HEK293T (cell line): ENCODE data around the gene RPTOR.

Experiments used
- CTBP1 ChIP-seq: fragments of 450-650 bp; IDR thresholded peaks from 2 replicates; pipeline ENCODE4 v1.6.1; 2016; ENCODE audit warnings: borderline replicate concordance
- ELF4 ChIP-seq: fragments of 450-650 bp; IDR thresholded peaks from 2 replicates; pipeline ENCODE4 v1.6.1; 2017; ENCODE audit warnings: antibody characterized with exemption
- FOXA1 ChIP-seq: fragments of 450-650 bp; IDR thresholded peaks from 2 replicates; pipeline ENCODE4 v1.6.1; 2016; ENCODE audit warnings: mild to moderate bottlenecking
- FOXK2 ChIP-seq: fragments of 450-650 bp; IDR thresholded peaks from 2 replicates; pipeline ENCODE4 v1.6.1; 2016; ENCODE audit warnings: mild to moderate bottlenecking
- FOXM1 ChIP-seq: fragments of 450-650 bp; IDR thresholded peaks from 2 replicates; pipeline ENCODE4 v1.6.1; 2017; ENCODE audit warnings: mild to moderate bottlenecking, borderline replicate concordance
- HDGF ChIP-seq: fragments of 450-650 bp; IDR thresholded peaks from 2 replicates; pipeline ENCODE4 v1.6.1; 2017; ENCODE audit warnings: antibody characterized with exemption, borderline replicate concordance
- LEF1 ChIP-seq: fragments of 450-650 bp; IDR thresholded peaks from 2 replicates; pipeline ENCODE4 v1.6.1; 2017; ENCODE audit warnings: mild to moderate bottlenecking, borderline replicate concordance
- SP1 ChIP-seq: fragments of 450-650 bp; IDR thresholded peaks from 2 replicates; pipeline ENCODE4 v1.6.1; 2017
- SUZ12 ChIP-seq: fragments of 450-650 bp; IDR thresholded peaks from 2 replicates; pipeline ENCODE4 v1.6.1; 2016; ENCODE audit warnings: mild to moderate bottlenecking
- TARDBP ChIP-seq: fragments of 450-650 bp; IDR thresholded peaks from 2 replicates; pipeline ENCODE4 v1.6.1; 2016
- ZNF384 ChIP-seq: fragments of 450-650 bp; IDR thresholded peaks from 2 replicates; pipeline ENCODE4 v1.6.1; 2016

- TF ChIP-seq FOXM1, result no peak
- no peak for TF ChIP-seq TARDBP
- no peak for TF ChIP-seq FOXA1
- TF ChIP-seq CTBP1, result no peak
- TF ChIP-seq ZNF384, result no peak
- TF ChIP-seq SP1, result no peak
- TF ChIP-seq SUZ12, result no peak
- TF ChIP-seq LEF1, result no peak
- no peak for TF ChIP-seq ELF4
- TF ChIP-seq HDGF, result no peak
- no peak for TF ChIP-seq FOXK2
Measured at GRCh38 chr17:80528536-80528935, 16.1 kb upstream of the RPTOR start.
